Endodermal cell (in vitro differentiated cells): ENCODE measurements around the gene EIF3F. TPM values are rescaled to one million over a fixed set of nuclear protein-coding genes. Genes with fewer than 3 reads are reported as not detected.

Source experiments
- DNase-seq: peaks from one replicate; pipeline ENCODE4 v3.0.0-alpha.2; 2017
- H3K27ac ChIP-seq: 2 replicates; pipeline ENCODE4 v1.5.1; 2013; ENCODE audit warnings: mild to moderate bottlenecking, low read depth, low read length, moderate library complexity
- H3K27me3 ChIP-seq: 2 replicates; pipeline ENCODE4 v1.6.1; 2013; ENCODE audit warnings: mild to moderate bottlenecking, low read length, moderate library complexity; ENCODE audit not compliant: insufficient read depth, control insufficient read depth, poor library complexity, severe bottlenecking
- H3K36me3 ChIP-seq: 2 replicates; pipeline ENCODE4 v1.7.0; 2013; ENCODE audit warnings: mild to moderate bottlenecking, low read length, moderate library complexity; ENCODE audit not compliant: control insufficient read depth, insufficient read depth
- H3K4me1 ChIP-seq: one replicate; pipeline ENCODE4 v1.7.0; 2013; ENCODE audit warnings: low read length; ENCODE audit not compliant: control insufficient read depth, insufficient read depth
- H3K4me3 ChIP-seq: 2 replicates; pipeline ENCODE4 v1.5.1; 2013; ENCODE audit warnings: mild to moderate bottlenecking, low read length, moderate library complexity
- H3K9ac ChIP-seq: 2 replicates; pipeline ENCODE4 v1.6.1; 2013; ENCODE audit warnings: mild to moderate bottlenecking, low read length, moderate library complexity; ENCODE audit not compliant: poor library complexity, severe bottlenecking; ENCODE audit errors: extremely low read depth
- H3K9me3 ChIP-seq: 2 replicates; pipeline ENCODE4 v1.6.1; 2013; ENCODE audit warnings: mild to moderate bottlenecking, low read length, moderate library complexity; ENCODE audit not compliant: control insufficient read depth
- H3K27ac Mint-ChIP-seq: 2 replicates; pipeline ENCODE4 v1.8.0; 2020; ENCODE audit warnings: mixed read lengths
- H3K27me3 Mint-ChIP-seq: 2 replicates; pipeline ENCODE4 v1.8.0; 2021; ENCODE audit warnings: mild to moderate bottlenecking, mixed read lengths; ENCODE audit not compliant: insufficient read depth
- H3K36me3 Mint-ChIP-seq: 2 replicates; pipeline ENCODE4 v1.8.0; 2020; ENCODE audit warnings: low read depth, mixed read lengths
- H3K4me1 Mint-ChIP-seq: 2 replicates; pipeline ENCODE4 v1.8.0; 2020; ENCODE audit warnings: mixed read lengths
- H3K4me3 Mint-ChIP-seq: 2 replicates; pipeline ENCODE4 v1.8.0; 2020; ENCODE audit warnings: mild to moderate bottlenecking, moderate library complexity, mixed read lengths
- H3K9me3 Mint-ChIP-seq: 2 replicates; pipeline ENCODE4 v1.8.0; 2020; ENCODE audit warnings: mild to moderate bottlenecking, mixed read lengths
- WGBS, 2 experiments: methylation state at CpG; one replicate each; pipeline versions ENCODE4 v1.1.5 to v1.1.7; 2013; ENCODE audit warnings: missing lambda C conversion rate in 2 of 2, mixed read lengths in 1 of 2; ENCODE audit not compliant: insufficient coverage in 1 of 2, insufficient read length in 1 of 2; 5-methylcytosine and 5-hydroxymethylcytosine counted together
- total RNA-seq, 2 donors: library from RNA; stranded (reverse); fragmentation: NEBNext Ultra II Directional in 1 of 2; extraction: Animal tissue kit (Norgen Biotek cat#: 25700) in 1 of 2; gene quantifications; 2 replicates in 1 of 2; 3 replicates in 1 of 2; pipeline ENCODE4 v1.2.1, GENCODE V29; 2021
- TF ChIP-seq, protein P1 (sequence below): fragments of 200-600 bp; sonication (generic); conservative IDR thresholded peaks from 2 replicates; pipeline ENCODE4 v1.5.0; 2021; ENCODE audit warnings: antibody characterized with exemption, mild to moderate bottlenecking

Gene EIF3F
- total RNA-seq, 2 donors from 2014 or later, result 349 to 354 TPM

DNA sequence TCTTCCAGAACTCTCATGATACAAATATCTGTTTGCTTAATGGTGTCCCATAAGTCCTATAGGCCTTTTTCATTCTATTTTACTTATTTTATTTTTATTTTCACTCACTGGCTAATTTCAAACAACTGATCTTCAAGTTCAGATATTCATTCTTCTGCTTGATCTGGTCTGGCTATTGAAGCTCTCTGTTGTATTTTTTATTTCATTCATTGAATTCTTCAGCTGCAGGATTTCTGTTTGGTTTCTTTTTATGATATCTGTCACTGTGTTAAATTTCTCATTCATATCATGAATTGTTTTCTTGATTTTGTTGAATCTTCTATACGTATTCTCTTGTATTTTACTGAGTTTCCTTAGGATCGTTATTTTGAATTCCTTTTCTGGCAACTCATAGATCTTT is 43.0 kb upstream of the EIF3F start:
- Histone ChIP-seq H3K9me3 (peaks cover 26% of the 10 kb centered on the region), H3K27me3 (no peaks in the 10 kb centered on the region), H3K36me3 (no peaks in the 10 kb centered on the region), H3K9ac (no peak overlapping the region), H3K4me1 (no peaks in the 10 kb centered on the region), H3K27ac (no peak overlapping the region), H3K4me3 (no peak overlapping the region)
- peaks cover 15% of the 10 kb centered on the region for H3K9me3 Mint-ChIP-seq
- no peak overlapping the region for H3K4me3 Mint-ChIP-seq
- peaks cover 3% of the 10 kb centered on the region for H3K27me3 Mint-ChIP-seq
- H3K4me1 Mint-ChIP-seq, result peaks cover 5% of the 10 kb centered on the region
- DNase-seq, result no peak
- no peak overlapping the region for H3K27ac Mint-ChIP-seq
- TF ChIP-seq, protein P1, sequence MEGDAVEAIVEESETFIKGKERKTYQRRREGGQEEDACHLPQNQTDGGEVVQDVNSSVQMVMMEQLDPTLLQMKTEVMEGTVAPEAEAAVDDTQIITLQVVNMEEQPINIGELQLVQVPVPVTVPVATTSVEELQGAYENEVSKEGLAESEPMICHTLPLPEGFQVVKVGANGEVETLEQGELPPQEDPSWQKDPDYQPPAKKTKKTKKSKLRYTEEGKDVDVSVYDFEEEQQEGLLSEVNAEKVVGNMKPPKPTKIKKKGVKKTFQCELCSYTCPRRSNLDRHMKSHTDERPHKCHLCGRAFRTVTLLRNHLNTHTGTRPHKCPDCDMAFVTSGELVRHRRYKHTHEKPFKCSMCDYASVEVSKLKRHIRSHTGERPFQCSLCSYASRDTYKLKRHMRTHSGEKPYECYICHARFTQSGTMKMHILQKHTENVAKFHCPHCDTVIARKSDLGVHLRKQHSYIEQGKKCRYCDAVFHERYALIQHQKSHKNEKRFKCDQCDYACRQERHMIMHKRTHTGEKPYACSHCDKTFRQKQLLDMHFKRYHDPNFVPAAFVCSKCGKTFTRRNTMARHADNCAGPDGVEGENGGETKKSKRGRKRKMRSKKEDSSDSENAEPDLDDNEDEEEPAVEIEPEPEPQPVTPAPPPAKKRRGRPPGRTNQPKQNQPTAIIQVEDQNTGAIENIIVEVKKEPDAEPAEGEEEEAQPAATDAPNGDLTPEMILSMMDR, result no peak
- WGBS, 2 experiments, result 95% methylated on average over 2 of the region's 2 CpGs; no CpG with 5 or more reads in 1 of the 2 experiments
- H3K36me3 Mint-ChIP-seq, result no peaks in the 10 kb centered on the region

DNA sequence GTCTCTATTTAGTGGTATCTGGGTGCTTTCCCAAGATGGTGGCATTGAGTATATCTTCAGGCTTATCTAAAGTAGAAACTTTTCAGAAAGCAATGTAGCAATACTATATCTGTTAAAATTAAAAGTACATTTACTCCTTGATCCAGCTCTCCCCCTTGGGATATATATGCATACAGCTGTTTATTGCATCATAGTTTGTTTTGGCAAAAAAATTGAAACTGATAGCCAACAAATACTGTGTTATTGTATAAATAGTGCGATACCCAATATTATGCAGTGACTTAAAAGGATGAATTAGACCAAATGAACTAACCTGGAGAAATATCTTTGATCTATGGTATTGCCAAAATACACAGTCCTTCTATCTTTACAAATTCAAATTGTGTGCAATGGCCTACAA is 37.2 kb upstream of the EIF3F start:
- Mint-ChIP-seq H3K36me3 (no peaks in the 10 kb centered on the region), H3K4me3 (no peak overlapping the region), H3K9me3 (no peaks in the 10 kb centered on the region), H3K4me1 (no peaks in the 10 kb centered on the region), H3K27me3 (peaks cover 3% of the 10 kb centered on the region), H3K27ac (no peak overlapping the region)
- H3K4me3 ChIP-seq, result no peak overlapping the region
- no peak for DNase-seq
- TF ChIP-seq, protein P1, result no peak
- H3K36me3 ChIP-seq, result no peaks in the 10 kb centered on the region
- H3K9me3 ChIP-seq, result no peaks in the 10 kb centered on the region
- H3K9ac ChIP-seq, result no peak overlapping the region
- no peak overlapping the region for H3K27ac ChIP-seq
- no peaks in the 10 kb centered on the region for H3K4me1 ChIP-seq
- no peaks in the 10 kb centered on the region for H3K27me3 ChIP-seq
- WGBS, 2 experiments, result 100% methylated on average over 1 of the region's 1 CpG; no CpG with 5 or more reads in 1 of the 2 experiments

DNA sequence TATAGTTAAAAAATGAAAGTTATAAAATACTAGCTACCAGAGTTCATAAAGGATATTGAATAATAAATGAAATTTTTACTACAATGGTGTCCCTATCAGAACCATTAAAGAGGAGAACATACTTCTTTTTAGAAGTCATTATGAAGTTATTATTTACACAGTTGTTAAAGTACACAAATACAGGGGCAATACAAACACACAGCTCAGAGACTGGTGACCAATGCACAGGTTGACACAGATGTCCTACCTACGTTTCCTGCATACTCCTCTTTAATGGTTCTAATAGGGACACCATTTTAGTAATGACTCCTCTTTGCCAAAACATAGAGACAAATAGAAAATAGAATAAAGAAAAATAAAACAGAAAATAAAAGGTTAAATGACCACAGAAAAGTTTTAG is 31.9 kb upstream of the EIF3F start:
- WGBS, 2 experiments, result 92% methylated on average over 1 of the region's 1 CpG; no CpG with 5 or more reads in 1 of the 2 experiments

More for the DNA sequence above, 31.9 kb upstream of the EIF3F start:
- peaks cover 9% of the 10 kb centered on the region for H3K9me3 ChIP-seq
- H3K27ac ChIP-seq, result no peak overlapping the region
- Mint-ChIP-seq H3K36me3 (no peaks in the 10 kb centered on the region), H3K27me3 (no peaks in the 10 kb centered on the region), H3K4me3 (no peak overlapping the region), H3K27ac (no peak overlapping the region), H3K4me1 (no peaks in the 10 kb centered on the region), H3K9me3 (no peaks in the 10 kb centered on the region)
- H3K36me3 ChIP-seq, result no peaks in the 10 kb centered on the region
- no peaks in the 10 kb centered on the region for H3K27me3 ChIP-seq
- H3K4me3 ChIP-seq, result no peak overlapping the region
- no peaks in the 10 kb centered on the region for H3K4me1 ChIP-seq
- H3K9ac ChIP-seq, result no peak overlapping the region
- DNase-seq, result no peak
- TF ChIP-seq, protein P1, result no peak
